8988T (cell line): ENCODE measurements around the gene OBSCN.

Source experiments
- DNase-seq: peaks from one replicate; pipeline ENCODE4 v3.0.0; 2011

The OBSCN gene

GRCh38 chr1:228408869-228409805 lies 201.3 kb downstream of the OBSCN start:
- DNase-seq: no peak

GRCh38 chr1:228410015-228410414 lies 202.2 kb downstream of the OBSCN start:
- no peak for DNase-seq

- no peak for DNase-seq
These were observed 202.8 kb downstream of the OBSCN start for GRCh38 chr1:228410671-228411070.

GRCh38 chr1:228411121-228411520 lies 203.3 kb downstream of the OBSCN start:
- no peak for DNase-seq

- DNase-seq: no peak
These were observed 203.9 kb downstream of the OBSCN start for GRCh38 chr1:228411548-228412430.

- DNase-seq: no peak
These were observed 205.6 kb downstream of the OBSCN start for GRCh38 chr1:228413241-228414010.

GRCh38 chr1:228414511-228415211 lies 206.8 kb downstream of the OBSCN start:
- DNase-seq: no peak

GRCh38 chr1:228415221-228415620 lies 207.4 kb downstream of the OBSCN start:
- DNase-seq: no peak

GRCh38 chr1:228415853-228416216 lies 208.0 kb downstream of the OBSCN start:
- no peak for DNase-seq

- DNase-seq: no peak
These were observed 208.5 kb downstream of the OBSCN start, which contains the start of gene TRIM17 for GRCh38 chr1:228416217-228416933. Gene TRIM17 (minus strand): TSS chr1:228416861. CDS start chr1:228415072, 1,789 bp downstream.

GRCh38 chr1:228417061-228417460 lies 209.2 kb downstream of the OBSCN start:
- no peak for DNase-seq

- no peak for DNase-seq
These were observed 209.8 kb downstream of the OBSCN start for GRCh38 chr1:228417483-228418203.

GRCh38 chr1:228420968-228421826 lies 213.4 kb downstream of the OBSCN start:
- DNase-seq: no peak

- DNase-seq: no peak
These were observed 215.7 kb downstream of the OBSCN start for GRCh38 chr1:228423404-228424053.

- no peak for DNase-seq
These were observed 217.1 kb downstream of the OBSCN start for GRCh38 chr1:228424685-228425660.

- no peak for DNase-seq
These were observed 218.8 kb downstream of the OBSCN start for GRCh38 chr1:228426518-228427175.

- no peak for DNase-seq
These were observed 220.6 kb downstream of the OBSCN start for GRCh38 chr1:228428412-228428811.
